M059J (cell line): ENCODE measurements around the gene MAPK8IP2. TPM values are rescaled to one million over a fixed set of nuclear protein-coding genes. Genes with fewer than 3 reads are reported as not detected.

Experiments used
- DNase-seq: peaks from one replicate; pipeline ENCODE4 v3.0.0-alpha.2; 2012; ENCODE audit warnings: low read depth
- total RNA-seq: library from RNA; depleted of rRNA; stranded (reverse); fragments of >200 nt; shearing (Covaris generic); gene quantifications from 2 replicates; pipeline ENCODE4 v1.2.3, GENCODE V29; 2014

Gene MAPK8IP2
- total RNA-seq, 1 experiment from 2014 or later = 0.74 TPM

GRCh38 chr22:50575426-50575941 is 25.1 kb upstream of the MAPK8IP2 start:
- DNase-seq = no peak

- peak; percentile 49 for DNase-seq
Observed at GRCh38 chr22:50576070-50576469, 24.5 kb upstream of the MAPK8IP2 start.

- DNase-seq = no peak
Observed at GRCh38 chr22:50576806-50577696, 23.5 kb upstream of the MAPK8IP2 start.

- no peak for DNase-seq
Observed at GRCh38 chr22:50577697-50577986, 23.0 kb upstream of the MAPK8IP2 start.

- no peak for DNase-seq
Observed at GRCh38 chr22:50577987-50578775, 22.4 kb upstream of the MAPK8IP2 start, which contains the start of gene CPT1B. CPT1B (minus strand) TSS chr22:50578427; CDS start chr22:50577915, 512 bp downstream.

- no peak for DNase-seq
Observed at GRCh38 chr22:50578776-50579310, 21.8 kb upstream of the MAPK8IP2 start.

GRCh38 chr22:50579752-50580151 is 20.8 kb upstream of the MAPK8IP2 start:
- no peak for DNase-seq

- no peak for DNase-seq
Observed at GRCh38 chr22:50581031-50581949, 19.3 kb upstream of the MAPK8IP2 start.

GRCh38 chr22:50581950-50582492 is 18.6 kb upstream of the MAPK8IP2 start:
- no peak for DNase-seq

GRCh38 chr22:50582493-50583293 is 17.9 kb upstream of the MAPK8IP2 start, which contains the start of gene CHKB:
CHKB (minus strand) TSS chr22:50582849; CDS start chr22:50582781, 68 bp downstream.
- DNase-seq = peak; percentile 94

- no peak for DNase-seq
Observed at GRCh38 chr22:50583294-50583861, 17.2 kb upstream of the MAPK8IP2 start.

GRCh38 chr22:50584106-50585096 is 16.2 kb upstream of the MAPK8IP2 start:
- no peak for DNase-seq

- DNase-seq = no peak
Observed at GRCh38 chr22:50585238-50585637, 15.4 kb upstream of the MAPK8IP2 start.

GRCh38 chr22:50585781-50586180 is 14.8 kb upstream of the MAPK8IP2 start:
- DNase-seq = no peak

GRCh38 chr22:50586416-50586815 is 14.2 kb upstream of the MAPK8IP2 start:
- no peak for DNase-seq

- no peak for DNase-seq
Observed at GRCh38 chr22:50587407-50587806, 13.2 kb upstream of the MAPK8IP2 start.

- DNase-seq = no peak
Observed at GRCh38 chr22:50595189-50595588, 5.4 kb upstream of the MAPK8IP2 start.

- DNase-seq = no peak
Observed at GRCh38 chr22:50597097-50597496, 3.5 kb upstream of the MAPK8IP2 start.
